BE2C (cell line): Measurements from ENCODE around the gene MYOD1.

Experiments used
- DNase-seq: peaks from one replicate; pipeline ENCODE4 v3.0.0-alpha.2; 2020
- H3K27me3 ChIP-seq: fragments of 250-450 bp; sonication (Bioruptor Pico); 2 replicates; pipeline ENCODE4 v1.5.1; 2020; ENCODE audit warnings: mild to moderate bottlenecking
- H3K36me3 ChIP-seq: fragments of 250-450 bp; sonication (Bioruptor Pico); 2 replicates; pipeline ENCODE4 v1.5.1; 2020; ENCODE audit warnings: mild to moderate bottlenecking
- H3K4me1 ChIP-seq: fragments of 250-450 bp; sonication (Bioruptor Pico); 2 replicates; pipeline ENCODE4 v1.5.1; 2020
- H3K4me3 ChIP-seq: 2 replicates; pipeline ENCODE4 v1.5.1; 2011; ENCODE audit warnings: low read depth, low read length
- H3K9me3 ChIP-seq: fragments of 250-450 bp; sonication (Bioruptor Pico); 2 replicates; pipeline ENCODE4 v1.5.1; 2020
- TF ChIP-seq, protein P1 (sequence below): IDR thresholded peaks from 2 replicates; pipeline ENCODE4 v1.5.1; 2012; ENCODE audit warnings: mild to moderate bottlenecking, low read depth, low read length

The MYOD1 gene

DNA sequence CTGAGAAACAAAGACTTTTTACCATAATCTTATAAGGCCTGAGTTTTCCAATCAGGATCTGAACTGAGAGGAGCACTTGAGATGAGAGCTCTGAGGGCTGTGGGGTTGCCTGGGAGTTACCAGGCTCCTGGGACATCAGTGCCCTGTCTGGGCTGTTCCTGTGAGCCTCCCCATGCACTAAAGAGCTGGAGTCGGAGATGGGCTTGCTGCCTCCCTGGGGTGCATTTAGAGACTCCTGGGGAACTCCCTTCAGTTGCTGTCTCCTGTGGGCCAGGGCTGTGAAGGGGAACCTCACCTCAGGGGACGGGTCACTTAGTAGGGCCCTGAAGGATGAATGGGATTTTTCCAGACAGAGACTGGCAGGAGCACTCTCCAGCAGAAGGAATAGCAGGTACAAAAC is 48.5 kb downstream of the MYOD1 start:
- H3K4me1 ChIP-seq: peaks cover 11% of the 10 kb centered on the region
- TF ChIP-seq, protein P1, sequence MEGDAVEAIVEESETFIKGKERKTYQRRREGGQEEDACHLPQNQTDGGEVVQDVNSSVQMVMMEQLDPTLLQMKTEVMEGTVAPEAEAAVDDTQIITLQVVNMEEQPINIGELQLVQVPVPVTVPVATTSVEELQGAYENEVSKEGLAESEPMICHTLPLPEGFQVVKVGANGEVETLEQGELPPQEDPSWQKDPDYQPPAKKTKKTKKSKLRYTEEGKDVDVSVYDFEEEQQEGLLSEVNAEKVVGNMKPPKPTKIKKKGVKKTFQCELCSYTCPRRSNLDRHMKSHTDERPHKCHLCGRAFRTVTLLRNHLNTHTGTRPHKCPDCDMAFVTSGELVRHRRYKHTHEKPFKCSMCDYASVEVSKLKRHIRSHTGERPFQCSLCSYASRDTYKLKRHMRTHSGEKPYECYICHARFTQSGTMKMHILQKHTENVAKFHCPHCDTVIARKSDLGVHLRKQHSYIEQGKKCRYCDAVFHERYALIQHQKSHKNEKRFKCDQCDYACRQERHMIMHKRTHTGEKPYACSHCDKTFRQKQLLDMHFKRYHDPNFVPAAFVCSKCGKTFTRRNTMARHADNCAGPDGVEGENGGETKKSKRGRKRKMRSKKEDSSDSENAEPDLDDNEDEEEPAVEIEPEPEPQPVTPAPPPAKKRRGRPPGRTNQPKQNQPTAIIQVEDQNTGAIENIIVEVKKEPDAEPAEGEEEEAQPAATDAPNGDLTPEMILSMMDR: no peak
- no peaks in the 10 kb centered on the region for H3K27me3 ChIP-seq
- no peaks in the 10 kb centered on the region for H3K9me3 ChIP-seq
- no peak overlapping the region for H3K4me3 ChIP-seq
- H3K36me3 ChIP-seq: no peaks in the 10 kb centered on the region
- no peak for DNase-seq

DNA sequence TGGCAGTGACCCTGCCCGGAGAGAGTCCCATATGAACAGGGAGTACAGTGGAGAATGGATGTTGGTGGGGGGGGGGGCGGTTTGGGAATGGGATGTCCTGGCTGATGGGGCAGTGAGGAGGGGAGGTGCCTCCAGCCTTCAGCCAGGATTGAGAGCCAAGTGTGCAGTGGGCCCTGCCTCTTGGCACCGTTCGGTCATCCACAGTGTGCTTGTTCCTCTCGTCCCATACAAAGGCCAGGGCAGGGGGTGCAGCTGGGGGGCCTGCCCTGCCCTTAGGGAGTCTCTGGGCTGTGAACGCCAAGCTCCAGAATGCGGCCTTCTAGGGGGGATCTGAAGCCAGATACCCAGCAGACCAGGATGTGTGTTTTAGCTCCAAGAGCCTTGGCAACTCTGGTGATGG is 49.2 kb downstream of the MYOD1 start:
- H3K9me3 ChIP-seq: no peaks in the 10 kb centered on the region
- no peak overlapping the region for H3K4me3 ChIP-seq
- no peaks in the 10 kb centered on the region for H3K27me3 ChIP-seq
- TF ChIP-seq, protein P1: no peak
- peaks cover 11% of the 10 kb centered on the region for H3K4me1 ChIP-seq
- DNase-seq: no peak
- no peaks in the 10 kb centered on the region for H3K36me3 ChIP-seq

DNA sequence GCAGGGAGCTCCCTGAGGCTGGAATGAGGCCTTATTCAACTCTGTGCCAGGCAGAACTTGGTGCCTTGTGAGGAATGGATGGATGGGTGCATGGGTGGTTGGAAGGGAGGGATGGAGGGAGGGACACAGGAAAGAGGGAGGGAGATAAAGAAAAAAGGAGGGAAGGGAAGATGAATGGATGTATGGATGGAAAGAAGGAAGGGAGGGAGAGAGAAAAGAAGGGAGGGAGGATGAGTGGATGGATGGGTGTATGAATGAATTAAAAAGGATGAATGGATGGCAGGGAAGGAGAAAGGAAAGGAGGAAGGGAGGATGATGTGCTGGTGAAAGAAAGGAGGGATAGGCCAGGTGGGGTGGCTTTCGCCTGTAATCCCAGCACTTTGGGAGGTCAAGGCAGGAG is 49.8 kb downstream of the MYOD1 start:
- no peaks in the 10 kb centered on the region for H3K9me3 ChIP-seq
- no peaks in the 10 kb centered on the region for H3K27me3 ChIP-seq
- peaks cover 9% of the 10 kb centered on the region for H3K4me1 ChIP-seq
- H3K36me3 ChIP-seq: no peaks in the 10 kb centered on the region
- TF ChIP-seq, protein P1: no peak
- H3K4me3 ChIP-seq: no peak overlapping the region
- DNase-seq: no peak

DNA sequence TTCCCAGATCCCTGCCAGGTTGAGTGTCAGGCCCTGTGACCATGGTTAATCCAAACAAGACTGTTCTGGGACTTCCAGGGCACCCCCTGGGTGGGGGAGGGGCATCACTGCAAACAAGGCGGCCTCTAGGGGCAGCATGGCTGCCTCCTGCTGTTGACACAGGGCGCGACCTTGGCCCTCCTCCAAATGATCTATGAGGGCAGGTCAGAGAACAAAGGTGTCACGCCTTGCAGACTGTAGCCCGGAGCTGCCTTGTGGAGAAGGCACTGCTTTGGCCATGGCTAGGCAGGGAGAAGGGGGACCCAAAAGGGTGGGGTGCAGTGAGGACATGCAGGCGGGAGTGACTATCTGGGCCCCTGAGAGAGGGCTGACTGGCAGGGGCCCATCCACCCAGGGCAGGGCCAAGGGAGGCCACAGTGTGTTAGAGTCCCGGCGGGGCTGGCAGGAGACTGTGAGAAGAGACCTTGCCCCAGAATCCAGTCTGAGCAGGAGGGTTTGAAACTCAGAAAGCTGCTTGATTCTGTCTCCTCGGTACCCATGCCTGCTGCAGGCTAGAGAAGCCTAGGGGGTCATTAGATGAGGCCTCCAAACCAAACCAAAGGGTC is 50.8 kb downstream of the MYOD1 start:
- Histone ChIP-seq H3K4me1 (peaks cover 5% of the 10 kb centered on the region), H3K9me3 (no peaks in the 10 kb centered on the region), H3K4me3 (no peak overlapping the region), H3K27me3 (no peaks in the 10 kb centered on the region), H3K36me3 (no peaks in the 10 kb centered on the region)
- DNase-seq: peak; percentile 17
- TF ChIP-seq, protein P1: peak; percentile 19; the same call in 1 of the 2 replicates

DNA sequence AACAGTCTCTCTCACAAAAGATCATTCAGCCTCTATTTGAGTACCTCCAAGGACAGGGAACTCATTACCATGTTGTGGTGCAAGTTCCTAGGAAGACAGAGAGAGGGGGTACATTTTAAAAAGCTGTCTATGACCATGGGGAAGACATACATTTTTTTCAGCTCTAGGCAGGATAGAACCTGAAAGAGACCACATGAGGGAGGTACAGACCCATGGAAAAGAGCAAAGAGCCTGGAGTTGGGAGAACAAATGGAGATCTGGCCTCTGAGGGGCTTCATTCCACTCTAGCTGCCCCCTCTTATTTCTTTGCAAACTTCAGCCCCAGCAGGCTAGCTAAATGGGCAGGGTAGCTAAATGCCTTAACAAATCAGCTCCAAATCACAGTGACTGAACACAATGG is 51.5 kb downstream of the MYOD1 start:
- Histone ChIP-seq H3K36me3 (no peaks in the 10 kb centered on the region), H3K4me3 (no peak overlapping the region), H3K27me3 (no peaks in the 10 kb centered on the region), H3K9me3 (no peaks in the 10 kb centered on the region), H3K4me1 (no peaks in the 10 kb centered on the region)
- DNase-seq: no peak
- TF ChIP-seq, protein P1: no peak

DNA sequence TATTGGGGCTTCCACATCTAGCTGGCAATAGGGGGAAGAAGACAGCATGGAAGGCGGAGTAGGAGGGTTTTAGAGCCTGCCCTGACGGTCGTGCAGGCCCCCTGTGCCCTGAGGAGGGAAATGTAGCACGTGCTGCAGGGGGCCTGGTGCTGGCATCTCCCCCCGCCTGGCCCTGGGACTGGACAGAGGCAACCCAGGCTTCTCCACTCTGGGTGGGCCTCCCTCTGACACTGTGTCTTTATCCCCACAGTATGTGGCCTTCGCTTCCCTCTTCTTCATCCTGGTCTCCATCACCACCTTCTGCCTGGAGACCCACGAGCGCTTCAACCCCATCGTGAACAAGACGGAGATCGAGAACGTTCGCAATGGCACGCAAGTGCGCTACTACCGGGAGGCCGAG is 52.0 kb downstream of the MYOD1 start:
- DNase-seq: no peak
- no peaks in the 10 kb centered on the region for H3K9me3 ChIP-seq
- TF ChIP-seq, protein P1: no peak
- no peaks in the 10 kb centered on the region for H3K27me3 ChIP-seq
- H3K4me3 ChIP-seq: no peak overlapping the region
- no peaks in the 10 kb centered on the region for H3K36me3 ChIP-seq
- no peaks in the 10 kb centered on the region for H3K4me1 ChIP-seq
